Duodenal mucosa (tissue), 2 donors: ENCODE data around the gene PABPN1L.
"Not testable (repeated sequence)": the region's sequence is repeated elsewhere in the genome, so short reads cannot be mapped to it uniquely, and the experiment has no call there.

Experiments
- H3K27ac ChIP-seq: one replicate; pipeline ENCODE4 v1.7.0; 2013; ENCODE audit warnings: low read depth, low read length
- H3K27me3 ChIP-seq, 2 donors: one replicate each; pipeline ENCODE4 v1.7.0; 2013; ENCODE audit warnings: low read length in 2 of 2, control low read depth in 1 of 2; ENCODE audit not compliant: insufficient read depth in 2 of 2, control insufficient read depth in 1 of 2
- H3K36me3 ChIP-seq, 2 donors: one replicate each; pipeline ENCODE4 v1.7.0; 2013; ENCODE audit warnings: low read length in 2 of 2, control low read depth in 1 of 2; ENCODE audit not compliant: insufficient read depth in 2 of 2, control insufficient read depth in 1 of 2
- H3K4me1 ChIP-seq, 2 donors: one replicate each; pipeline ENCODE4 v1.7.0; 2013; ENCODE audit warnings: low read length in 2 of 2, control low read depth in 1 of 2; ENCODE audit not compliant: insufficient read depth in 2 of 2, control insufficient read depth in 1 of 2
- H3K4me3 ChIP-seq, 2 donors: one replicate each; pipeline ENCODE4 v1.7.0; 2013; ENCODE audit warnings: low read length in 2 of 2, low read depth in 1 of 2
- H3K9ac ChIP-seq, 2 donors: one replicate each; pipeline ENCODE4 v1.7.0; 2013; ENCODE audit warnings: low read length in 2 of 2, low read depth in 1 of 2
- H3K9me3 ChIP-seq, 2 donors: one replicate each; pipeline ENCODE4 v1.7.0; 2013; ENCODE audit warnings: low read length in 2 of 2, control low read depth in 1 of 2; ENCODE audit not compliant: control insufficient read depth in 1 of 2

PABPN1L gene

GRCh38 chr16:88891083-88891482, 24.6 kb upstream of the PABPN1L start:
- no peak overlapping the region for H3K9ac ChIP-seq
- no peak overlapping the region for H3K27ac ChIP-seq
- no peak overlapping the region for H3K4me3 ChIP-seq
- no peaks in the 10 kb centered on the region for H3K27me3 ChIP-seq
- peaks cover 0 to 13% of the 10 kb centered on the region in 2 donors for H3K4me1 ChIP-seq
- no peaks in the 10 kb centered on the region for H3K9me3 ChIP-seq
- peaks cover 0 to 5% of the 10 kb centered on the region in 2 donors for H3K36me3 ChIP-seq

GRCh38 chr16:88889702-88890352, 23.4 kb upstream of the PABPN1L start:
- peaks cover 0 to 16% of the 10 kb centered on the region in 2 donors for H3K4me1 ChIP-seq

GRCh38 chr16:88888461-88889387, 22.3 kb upstream of the PABPN1L start:
- no peak overlapping the region for H3K4me3 ChIP-seq
- no peaks in the 10 kb centered on the region for H3K9me3 ChIP-seq
- no peak overlapping the region for H3K9ac ChIP-seq
- H3K36me3 ChIP-seq = peaks cover 0 to 5% of the 10 kb centered on the region in 2 donors
- peaks cover 0 to 16% of the 10 kb centered on the region in 2 donors for H3K4me1 ChIP-seq
- no peak overlapping the region for H3K27ac ChIP-seq
- no peaks in the 10 kb centered on the region for H3K27me3 ChIP-seq

More at GRCh38 chr16:88889702-88890352, 23.4 kb upstream of the PABPN1L start:
- H3K27ac ChIP-seq, H3K27me3 ChIP-seq, H3K9me3 ChIP-seq, H3K9ac ChIP-seq, H3K4me3 ChIP-seq, H3K36me3 ChIP-seq: not testable (repeated sequence)

- no peak overlapping the region for H3K9ac ChIP-seq
- peaks cover 0 to 5% of the 10 kb centered on the region in 2 donors for H3K36me3 ChIP-seq
- H3K9me3 ChIP-seq = no peaks in the 10 kb centered on the region
- H3K27ac ChIP-seq = no peak overlapping the region
- H3K4me3 ChIP-seq = no peak overlapping the region
- no peaks in the 10 kb centered on the region for H3K27me3 ChIP-seq
- peaks cover 0 to 16% of the 10 kb centered on the region in 2 donors for H3K4me1 ChIP-seq
Measured at GRCh38 chr16:88888057-88888456, 21.6 kb upstream of the PABPN1L start.

- Histone ChIP-seq H3K36me3 (peaks cover 0 to 9% of the 10 kb centered on the region in 2 donors), H3K9me3 (no peaks in the 10 kb centered on the region), H3K9ac (no peak overlapping the region), H3K4me1 (peaks cover 2 to 21% of the 10 kb centered on the region in 2 donors), H3K27me3 (no peaks in the 10 kb centered on the region), H3K27ac (no peak overlapping the region), H3K4me3 (no peak overlapping the region)
Measured at GRCh38 chr16:88886845-88887521, 20.5 kb upstream of the PABPN1L start.

- Histone ChIP-seq H3K27me3 (no peaks in the 10 kb centered on the region), H3K9ac (no peak overlapping the region), H3K4me1 (peaks cover 7 to 26% of the 10 kb centered on the region in 2 donors), H3K9me3 (no peaks in the 10 kb centered on the region), H3K27ac (no peak overlapping the region), H3K4me3 (no peak overlapping the region), H3K36me3 (peaks cover 0 to 7% of the 10 kb centered on the region in 2 donors)
Measured at GRCh38 chr16:88886420-88886844, 20.0 kb upstream of the PABPN1L start.

GRCh38 chr16:88885693-88886280, 19.3 kb upstream of the PABPN1L start:
- no peaks in the 10 kb centered on the region for H3K9me3 ChIP-seq
- peaks cover 7 to 30% of the 10 kb centered on the region in 2 donors for H3K4me1 ChIP-seq
- peaks cover 0 to 7% of the 10 kb centered on the region in 2 donors for H3K36me3 ChIP-seq
- H3K4me3 ChIP-seq = no peak overlapping the region
- H3K27me3 ChIP-seq = no peaks in the 10 kb centered on the region
- no peak overlapping the region for H3K9ac ChIP-seq
- H3K27ac ChIP-seq = no peak overlapping the region

- Histone ChIP-seq H3K36me3 (peaks cover 0 to 7% of the 10 kb centered on the region in 2 donors), H3K27ac (no peak overlapping the region), H3K27me3 (no peaks in the 10 kb centered on the region), H3K9me3 (no peaks in the 10 kb centered on the region), H3K4me3 (no peak overlapping the region), H3K9ac (no peak overlapping the region), H3K4me1 (peaks cover 7 to 39% of the 10 kb centered on the region in 2 donors)
Measured at GRCh38 chr16:88884569-88885271, 18.3 kb upstream of the PABPN1L start.

- Histone ChIP-seq H3K27me3 (no peaks in the 10 kb centered on the region), H3K9me3 (no peaks in the 10 kb centered on the region), H3K4me1 (peaks cover 7 to 39% of the 10 kb centered on the region in 2 donors), H3K27ac (no peak overlapping the region), H3K9ac (no peak overlapping the region), H3K4me3 (no peak overlapping the region), H3K36me3 (peaks cover 0 to 7% of the 10 kb centered on the region in 2 donors)
Measured at GRCh38 chr16:88883946-88884345, 17.5 kb upstream of the PABPN1L start.
